WTC11 (cell line): Measurements from ENCODE around the gene NRBF2. TPM values are rescaled to one million over a fixed set of nuclear protein-coding genes. Genes with fewer than 3 reads are reported as not detected.

Experiments used
- ATAC-seq: fragments of 200-7000 bp; cut with Tn5 transposase; 2 replicates; pipeline ENCODE4 v1.10.0; 2021; ENCODE audit warnings: mild to moderate bottlenecking, moderate library complexity
- CTCF ChIA-PET: fragments of 300-600 bp; sonication (Branson Sonifier 250); formaldehyde crosslinking; loops from one replicate; lab custom pipeline; 2021; ENCODE audit warnings: antibody characterized with exemption; lab: Charles Lee
- POLR2A ChIA-PET: fragments of 350-600 bp; sonication (Branson Sonifier 250); formaldehyde crosslinking; loops from one replicate; lab custom pipeline; 2021; ENCODE audit warnings: antibody characterized with exemption; lab: Charles Lee
- DNase-seq: peaks from one replicate; pipeline ENCODE4 v3.0.0; 2021; ENCODE audit warnings: low spot score
- H3K27ac Mint-ChIP-seq: 2 replicates; pipeline ENCODE4 v1.8.0; 2021; ENCODE audit warnings: mixed read lengths
- H3K27me3 Mint-ChIP-seq: 2 replicates; pipeline ENCODE4 v1.8.0; 2021; ENCODE audit warnings: low read depth, mild to moderate bottlenecking, moderate library complexity, mixed read lengths
- H3K36me3 Mint-ChIP-seq: 2 replicates; pipeline ENCODE4 v1.8.0; 2021; ENCODE audit warnings: mixed read lengths
- H3K4me1 Mint-ChIP-seq: 2 replicates; pipeline ENCODE4 v1.8.0; 2022; ENCODE audit warnings: mixed read lengths
- H3K4me3 Mint-ChIP-seq: 2 replicates; pipeline ENCODE4 v1.8.0; 2021; ENCODE audit warnings: mild to moderate bottlenecking, moderate library complexity, mixed read lengths
- H3K9me3 Mint-ChIP-seq: 2 replicates; pipeline ENCODE4 v1.8.0; 2021; ENCODE audit warnings: mixed read lengths
- ATF3 ChIP-seq: sonication (generic); formaldehyde crosslinking; conservative IDR thresholded peaks from 2 replicates; pipeline ENCODE4 v1.8.1; 2022; ENCODE audit warnings: mild to moderate bottlenecking, missing genetic modification reagents
- FOXP1 ChIP-seq: sonication (generic); formaldehyde crosslinking; IDR thresholded peaks from 2 replicates; pipeline ENCODE4 v1.8.0; 2022; ENCODE audit warnings: missing genetic modification reagents, mild to moderate bottlenecking, moderate library complexity, borderline replicate concordance
- NR2C2 ChIP-seq: sonication (generic); formaldehyde crosslinking; IDR thresholded peaks from 2 replicates; pipeline ENCODE4 v1.8.0; 2022; ENCODE audit warnings: mild to moderate bottlenecking, missing genetic modification reagents
- PREB ChIP-seq: sonication (generic); formaldehyde crosslinking; IDR thresholded peaks from 2 replicates; pipeline ENCODE4 v1.8.1; 2022; ENCODE audit warnings: mild to moderate bottlenecking, missing genetic modification reagents, moderate library complexity, borderline replicate concordance
- SOX15 ChIP-seq: fragments of 250-450 bp; sonication (Bioruptor Pico); IDR thresholded peaks from 2 replicates; pipeline ENCODE4 v1.9.0; 2021; ENCODE audit warnings: mild to moderate bottlenecking
- ZNF317 ChIP-seq: sonication (generic); formaldehyde crosslinking; IDR thresholded peaks from 2 replicates; pipeline ENCODE4 v1.8.1; 2023; ENCODE audit warnings: low read depth, mild to moderate bottlenecking, moderate library complexity, missing genetic modification reagents, borderline replicate concordance
- ZNF396 ChIP-seq: fragments of 250-450 bp; sonication (Bioruptor Pico); IDR thresholded peaks from 2 replicates; pipeline ENCODE4 v1.8.0; 2021; ENCODE audit warnings: mild to moderate bottlenecking, moderate library complexity, borderline replicate concordance
- total RNA-seq: library from RNA; stranded (reverse); gene quantifications from 3 replicates; pipeline ENCODE4 v1.2.3, GENCODE V29; 2021
- TF ChIP-seq, protein P1 (sequence below): sonication (generic); formaldehyde crosslinking; IDR thresholded peaks from 2 replicates; pipeline ENCODE4 v1.8.0; 2022; ENCODE audit warnings: mild to moderate bottlenecking, missing genetic modification reagents
- TF ChIP-seq, protein P2 (sequence below): sonication (generic); formaldehyde crosslinking; IDR thresholded peaks from 2 replicates; pipeline ENCODE4 v1.8.0; 2023; ENCODE audit warnings: missing genetic modification reagents, mild to moderate bottlenecking, borderline replicate concordance
- TF ChIP-seq, protein P3 (sequence below): sonication (generic); formaldehyde crosslinking; IDR thresholded peaks from 2 replicates; pipeline ENCODE4 v1.8.1; 2023; ENCODE audit warnings: mild to moderate bottlenecking, missing genetic modification reagents

The NRBF2 gene
- total RNA-seq, 1 experiment from 2014 or later = 25.9 TPM

- TF ChIP-seq, protein P1, sequence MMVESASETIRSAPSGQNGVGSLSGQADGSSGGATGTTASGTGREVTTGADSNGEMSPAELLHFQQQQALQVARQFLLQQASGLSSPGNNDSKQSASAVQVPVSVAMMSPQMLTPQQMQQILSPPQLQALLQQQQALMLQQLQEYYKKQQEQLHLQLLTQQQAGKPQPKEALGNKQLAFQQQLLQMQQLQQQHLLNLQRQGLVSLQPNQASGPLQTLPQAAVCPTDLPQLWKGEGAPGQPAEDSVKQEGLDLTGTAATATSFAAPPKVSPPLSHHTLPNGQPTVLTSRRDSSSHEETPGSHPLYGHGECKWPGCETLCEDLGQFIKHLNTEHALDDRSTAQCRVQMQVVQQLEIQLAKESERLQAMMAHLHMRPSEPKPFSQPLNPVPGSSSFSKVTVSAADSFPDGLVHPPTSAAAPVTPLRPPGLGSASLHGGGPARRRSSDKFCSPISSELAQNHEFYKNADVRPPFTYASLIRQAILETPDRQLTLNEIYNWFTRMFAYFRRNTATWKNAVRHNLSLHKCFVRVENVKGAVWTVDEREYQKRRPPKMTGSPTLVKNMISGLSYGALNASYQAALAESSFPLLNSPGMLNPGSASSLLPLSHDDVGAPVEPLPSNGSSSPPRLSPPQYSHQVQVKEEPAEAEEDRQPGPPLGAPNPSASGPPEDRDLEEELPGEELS (CRISPR knock-in tag) = no peak
- TF ChIP-seq, protein P2, sequence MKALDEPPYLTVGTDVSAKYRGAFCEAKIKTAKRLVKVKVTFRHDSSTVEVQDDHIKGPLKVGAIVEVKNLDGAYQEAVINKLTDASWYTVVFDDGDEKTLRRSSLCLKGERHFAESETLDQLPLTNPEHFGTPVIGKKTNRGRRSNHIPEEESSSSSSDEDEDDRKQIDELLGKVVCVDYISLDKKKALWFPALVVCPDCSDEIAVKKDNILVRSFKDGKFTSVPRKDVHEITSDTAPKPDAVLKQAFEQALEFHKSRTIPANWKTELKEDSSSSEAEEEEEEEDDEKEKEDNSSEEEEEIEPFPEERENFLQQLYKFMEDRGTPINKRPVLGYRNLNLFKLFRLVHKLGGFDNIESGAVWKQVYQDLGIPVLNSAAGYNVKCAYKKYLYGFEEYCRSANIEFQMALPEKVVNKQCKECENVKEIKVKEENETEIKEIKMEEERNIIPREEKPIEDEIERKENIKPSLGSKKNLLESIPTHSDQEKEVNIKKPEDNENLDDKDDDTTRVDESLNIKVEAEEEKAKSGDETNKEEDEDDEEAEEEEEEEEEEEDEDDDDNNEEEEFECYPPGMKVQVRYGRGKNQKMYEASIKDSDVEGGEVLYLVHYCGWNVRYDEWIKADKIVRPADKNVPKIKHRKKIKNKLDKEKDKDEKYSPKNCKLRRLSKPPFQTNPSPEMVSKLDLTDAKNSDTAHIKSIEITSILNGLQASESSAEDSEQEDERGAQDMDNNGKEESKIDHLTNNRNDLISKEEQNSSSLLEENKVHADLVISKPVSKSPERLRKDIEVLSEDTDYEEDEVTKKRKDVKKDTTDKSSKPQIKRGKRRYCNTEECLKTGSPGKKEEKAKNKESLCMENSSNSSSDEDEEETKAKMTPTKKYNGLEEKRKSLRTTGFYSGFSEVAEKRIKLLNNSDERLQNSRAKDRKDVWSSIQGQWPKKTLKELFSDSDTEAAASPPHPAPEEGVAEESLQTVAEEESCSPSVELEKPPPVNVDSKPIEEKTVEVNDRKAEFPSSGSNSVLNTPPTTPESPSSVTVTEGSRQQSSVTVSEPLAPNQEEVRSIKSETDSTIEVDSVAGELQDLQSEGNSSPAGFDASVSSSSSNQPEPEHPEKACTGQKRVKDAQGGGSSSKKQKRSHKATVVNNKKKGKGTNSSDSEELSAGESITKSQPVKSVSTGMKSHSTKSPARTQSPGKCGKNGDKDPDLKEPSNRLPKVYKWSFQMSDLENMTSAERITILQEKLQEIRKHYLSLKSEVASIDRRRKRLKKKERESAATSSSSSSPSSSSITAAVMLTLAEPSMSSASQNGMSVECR (CRISPR knock-in tag) = no peak
- TF ChIP-seq, all 79 proteins: peak for 0
These were observed 861 bp downstream of the NRBF2 start (continued) for GRCh38 chr10:63133821-63134557.

DNA sequence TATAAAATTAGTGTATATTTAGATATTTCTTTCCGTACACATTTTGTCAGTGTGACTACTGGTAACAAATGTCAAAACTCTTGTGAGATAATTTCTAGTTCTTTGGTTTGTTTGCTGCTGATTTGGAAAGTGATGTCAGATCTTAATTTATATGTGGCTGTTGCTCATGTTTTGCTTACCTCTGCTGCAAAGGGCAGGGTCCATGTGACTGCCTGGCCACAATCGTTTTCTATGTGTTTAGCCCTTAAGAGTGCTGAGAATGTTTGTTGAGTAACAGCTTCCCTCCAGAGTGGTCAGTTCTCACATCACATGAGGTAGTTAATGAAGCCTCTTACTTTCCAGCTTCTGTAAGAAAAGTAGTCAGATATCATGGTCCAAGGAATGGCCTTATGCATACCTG lies 4.2 kb downstream of the NRBF2 start:
- TF ChIP-seq ZNF396 (no peak), NR2C2 (CRISPR knock-in tag) (no peak), SOX15 (no peak), ZNF317 (CRISPR knock-in tag) (no peak), FOXP1 (CRISPR knock-in tag) (no peak), ATF3 (CRISPR knock-in tag) (no peak), PREB (no peak)
- TF ChIP-seq, protein P2 (CRISPR knock-in tag) = no peak
- TF ChIP-seq, protein P3, sequence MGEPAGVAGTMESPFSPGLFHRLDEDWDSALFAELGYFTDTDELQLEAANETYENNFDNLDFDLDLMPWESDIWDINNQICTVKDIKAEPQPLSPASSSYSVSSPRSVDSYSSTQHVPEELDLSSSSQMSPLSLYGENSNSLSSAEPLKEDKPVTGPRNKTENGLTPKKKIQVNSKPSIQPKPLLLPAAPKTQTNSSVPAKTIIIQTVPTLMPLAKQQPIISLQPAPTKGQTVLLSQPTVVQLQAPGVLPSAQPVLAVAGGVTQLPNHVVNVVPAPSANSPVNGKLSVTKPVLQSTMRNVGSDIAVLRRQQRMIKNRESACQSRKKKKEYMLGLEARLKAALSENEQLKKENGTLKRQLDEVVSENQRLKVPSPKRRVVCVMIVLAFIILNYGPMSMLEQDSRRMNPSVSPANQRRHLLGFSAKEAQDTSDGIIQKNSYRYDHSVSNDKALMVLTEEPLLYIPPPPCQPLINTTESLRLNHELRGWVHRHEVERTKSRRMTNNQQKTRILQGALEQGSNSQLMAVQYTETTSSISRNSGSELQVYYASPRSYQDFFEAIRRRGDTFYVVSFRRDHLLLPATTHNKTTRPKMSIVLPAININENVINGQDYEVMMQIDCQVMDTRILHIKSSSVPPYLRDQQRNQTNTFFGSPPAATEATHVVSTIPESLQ (CRISPR knock-in tag) = no peak
- TF ChIP-seq, all 79 proteins: peak for 0
- no peak for DNase-seq
- POLR2A ChIA-PET = no interaction called here
- no peak for ATAC-seq
- H3K27me3 Mint-ChIP-seq = no peaks in the 10 kb centered on the region
- no peak overlapping the region for H3K4me3 Mint-ChIP-seq
- peaks cover 18% of the 10 kb centered on the region for H3K4me1 Mint-ChIP-seq
- CTCF ChIA-PET = no interaction called here
- peaks cover 7% of the 10 kb centered on the region for H3K9me3 Mint-ChIP-seq
- H3K36me3 Mint-ChIP-seq = peaks cover 5% of the 10 kb centered on the region
- peak overlapping the region; percentile 86 for H3K27ac Mint-ChIP-seq
